Tibial nerve (tissue), 4 donors: ENCODE results near the gene DIMT1. TPM values are rescaled to one million over a fixed set of nuclear protein-coding genes. Genes with fewer than 3 reads are reported as not detected.
A peak's percentile ranks its signal among the peaks of the same experiment; 100 is the strongest.

Source experiments
- DNase-seq, 2 donors: peaks; one replicate each; pipeline ENCODE4 v3.0.0-alpha.2; 2019; ENCODE audit warnings: low spot score in 2 of 2
- H3K27ac ChIP-seq, 4 donors: fragments of 200-600 bp; sonication (generic) in 3 of 4; one replicate each; pipeline ENCODE4 v1.5.1; 2017 to 2019; ENCODE audit warnings: mild to moderate bottlenecking in 1 of 4
- H3K27me3 ChIP-seq, 2 donors: fragments of 200-600 bp; sonication (generic) in 1 of 2; one replicate each; pipeline versions ENCODE4 v1.5.1 to v1.6.0; 2017 to 2019
- H3K36me3 ChIP-seq, 3 donors: fragments of 200-600 bp; sonication (generic); one replicate each; pipeline ENCODE4 v1.5.1; 2018 to 2019
- H3K4me1 ChIP-seq, 4 donors: fragments of 200-600 bp; sonication (generic) in 3 of 4; one replicate each; pipeline ENCODE4 v1.5.1; 2017 to 2019
- H3K4me3 ChIP-seq, 4 donors: fragments of 200-600 bp; sonication (generic) in 3 of 4; one replicate each; pipeline ENCODE4 v1.5.1; 2017 to 2019; ENCODE audit warnings: mild to moderate bottlenecking in 1 of 4, moderate library complexity in 1 of 4
- H3K9me3 ChIP-seq, 4 donors: fragments of 200-600 bp; sonication (generic) in 3 of 4; one replicate each; pipeline ENCODE4 v1.5.1; 2017 to 2019
- CTCF ChIP-seq, 5 experiments: fragments of 200-600 bp in 3 of 5; fragments of 450-650 bp in 2 of 5; sonication (generic) in 3 of 5; IDR thresholded peaks; one replicate each; pipeline ENCODE4 v1.5.1; 2016 to 2019; ENCODE audit warnings: antibody characterized with exemption in 5 of 5, mild to moderate bottlenecking in 3 of 5, moderate library complexity in 2 of 5
- EP300 ChIP-seq, 2 donors: sonication (generic); formaldehyde crosslinking; IDR thresholded peaks; one replicate each; pipeline ENCODE4 v1.6.1; 2017; ENCODE audit warnings: antibody characterized with exemption in 2 of 2, mild to moderate bottlenecking in 1 of 2
- POLR2A ChIP-seq, 2 donors: fragments of 450-650 bp; IDR thresholded peaks; one replicate each; pipeline ENCODE4 v1.6.1; 2017; ENCODE audit warnings: antibody characterized with exemption in 2 of 2, mild to moderate bottlenecking in 2 of 2, moderate library complexity in 2 of 2
- WGBS, 2 donors: methylation state at CpG; one replicate each; pipeline ENCODE4 v1.1.5; 2018; 5-methylcytosine and 5-hydroxymethylcytosine counted together
- total RNA-seq, 4 donors: library from RNA; depleted of rRNA; stranded (reverse); fragments of >200 nt; gene quantifications; one replicate each; pipeline ENCODE4 v1.1.0, GENCODE V29; 2016

DIMT1 gene
- total RNA-seq, 4 donors from 2014 or later: 16.2 to 22.2 (median 17.5) TPM

- H3K4me3 ChIP-seq: peak overlapping the region in 3 of 4 donors; percentile 89 to 96 (median 91)
- H3K36me3 ChIP-seq: no peaks in the 10 kb centered on the region
- no peak for DNase-seq
- 55 to 67% methylated on average over 3 of the region's 3 CpGs for WGBS, 2 donors
- H3K27me3 ChIP-seq: no peaks in the 10 kb centered on the region
- TF ChIP-seq EP300 (IDR thresholded peaks at IDR 0.05) (no peak), POLR2A (IDR thresholded peaks at IDR 0.05) (no peak), CTCF (IDR thresholded peaks at IDR 0.05) (no peak)
- no peaks in the 10 kb centered on the region for H3K9me3 ChIP-seq
- no peak overlapping the region for H3K27ac ChIP-seq
- peaks cover 0 to 24% (median 7%) of the 10 kb centered on the region in 4 donors for H3K4me1 ChIP-seq
Observed at GRCh38 chr5:62413711-62414110, 10.0 kb upstream of the DIMT1 start.

DNA sequence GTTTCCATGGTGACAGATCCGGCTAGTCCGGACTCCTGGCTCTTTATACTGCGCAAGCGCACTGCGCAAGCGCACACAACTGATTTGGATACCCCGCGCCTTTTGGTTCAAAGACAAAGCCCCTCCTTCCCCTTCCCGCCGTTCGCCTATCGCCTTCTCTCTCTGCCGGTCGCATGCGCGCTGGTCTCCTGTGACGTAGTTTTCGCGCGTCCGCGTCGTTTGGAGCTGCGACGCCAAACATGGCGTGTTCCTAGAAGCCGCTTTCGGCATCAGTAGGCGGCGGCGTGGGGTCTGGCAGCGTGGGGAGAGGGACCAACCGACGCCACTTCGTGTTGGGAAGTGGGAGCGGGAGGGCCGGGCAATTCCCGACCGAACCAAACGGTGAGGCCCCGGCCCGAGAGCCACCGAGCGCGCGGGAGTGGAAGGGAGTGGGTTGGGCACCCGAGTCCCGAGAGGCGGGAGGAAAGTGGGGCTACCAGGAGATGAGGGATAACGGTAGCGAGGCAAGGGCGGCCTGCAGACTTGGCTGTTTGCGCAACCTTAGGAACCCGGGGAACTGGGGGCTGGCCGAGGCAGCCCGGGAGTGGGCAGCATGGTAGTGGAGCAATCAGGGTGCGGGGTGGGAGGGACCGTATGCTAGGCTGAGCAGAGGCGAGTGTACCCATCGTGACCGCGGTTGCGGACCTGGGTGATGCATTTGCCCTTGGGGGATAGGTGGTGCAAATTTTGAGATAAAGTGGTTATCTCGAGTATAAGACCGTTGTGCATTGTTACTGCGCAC is 9.0 kb upstream of the DIMT1 start, which contains the start of gene IPO11:
IPO11 (plus strand) TSS at position 215 of the 781 bp plus-strand sequence. CDS start 24,517 bp downstream, outside the sequence.
- no peaks in the 10 kb centered on the region for H3K36me3 ChIP-seq

DNA sequence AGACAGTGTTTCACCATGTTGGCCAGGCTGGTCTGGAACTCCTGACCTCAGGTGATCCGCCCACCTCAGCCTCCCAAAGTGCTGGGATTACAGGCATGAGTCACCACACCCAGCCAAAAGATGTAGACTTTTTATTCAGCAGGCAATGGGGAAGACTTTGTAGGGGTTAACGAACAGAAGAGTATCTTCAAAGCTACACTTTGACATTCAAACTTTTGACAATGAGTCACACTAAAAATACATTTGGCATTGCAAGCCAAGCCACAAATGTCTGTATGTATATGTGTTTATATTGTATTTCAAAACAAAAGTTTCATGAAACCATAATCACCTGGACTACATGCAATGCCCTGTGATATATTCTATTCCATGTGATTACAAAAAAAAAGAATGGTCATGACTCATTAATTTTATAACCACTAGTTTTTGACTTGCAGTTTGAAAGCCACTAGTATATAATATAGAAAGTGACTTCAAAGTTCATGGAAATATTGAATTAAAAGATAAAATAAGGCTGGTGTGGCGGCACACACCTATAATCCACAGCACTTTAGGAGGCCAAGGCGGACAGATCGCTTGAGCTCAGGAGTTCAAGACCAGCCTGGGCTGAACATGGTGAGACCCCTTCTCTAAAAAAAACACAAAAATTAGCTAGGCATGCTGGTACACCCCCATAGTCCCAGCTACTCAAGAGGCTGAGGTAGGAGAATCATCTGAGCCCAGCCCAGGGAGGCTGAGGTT is 8.3 kb downstream of the DIMT1 start:
- H3K9me3 ChIP-seq: no peaks in the 10 kb centered on the region
- peaks cover 2 to 95% (median 4%) of the 10 kb centered on the region in 3 donors for H3K36me3 ChIP-seq
- H3K27me3 ChIP-seq: no peaks in the 10 kb centered on the region
- TF ChIP-seq POLR2A (IDR thresholded peaks at IDR 0.05) (no peak), CTCF (IDR thresholded peaks at IDR 0.05) (no peak), EP300 (IDR thresholded peaks at IDR 0.05) (no peak)
- 93 to 94% methylated on average over 5 of the region's 5 CpGs for WGBS, 2 donors
- no peak for DNase-seq
- H3K27ac ChIP-seq: no peak overlapping the region
- no peaks in the 10 kb centered on the region for H3K4me1 ChIP-seq
- H3K4me3 ChIP-seq: no peak overlapping the region

More for the DNA sequence above, 9.0 kb upstream of the DIMT1 start, which contains the start of gene IPO11:
- Histone ChIP-seq H3K27ac (peak within 1 kb of the TSS; percentile 38 to 88 (median 69)), H3K4me1 (peaks cover 0 to 24% (median 7%) of the 10 kb centered on the region in 4 donors), H3K9me3 (no peaks in the 10 kb centered on the region), H3K27me3 (no peaks in the 10 kb centered on the region), H3K4me3 (peak within 1 kb of the TSS; percentile 89 to 100 (median 94))
- TF ChIP-seq POLR2A (IDR thresholded peaks at IDR 0.05) (peak; percentile 14 to 66), EP300 (IDR thresholded peaks at IDR 0.05) (peak; percentile 96 to 99), CTCF (IDR thresholded peaks at IDR 0.05) (peak in 1 of 5 experiments; percentile 43)
- peak; percentile 95 to 98 for DNase-seq
- WGBS, 2 donors: 0% methylated on average over 57 to 61 of the region's 66 CpGs

- Histone ChIP-seq H3K4me1 (peaks cover 0 to 10% (median 0%) of the 10 kb centered on the region in 4 donors), H3K36me3 (peaks cover 0 to 78% (median 0%) of the 10 kb centered on the region in 3 donors), H3K27ac (peak overlapping the region in 2 of 4 donors; percentile 21 to 29), H3K4me3 (no peak overlapping the region), H3K9me3 (no peaks in the 10 kb centered on the region), H3K27me3 (no peaks in the 10 kb centered on the region)
- DNase-seq: no peak
- TF ChIP-seq POLR2A (IDR thresholded peaks at IDR 0.05) (no peak), EP300 (IDR thresholded peaks at IDR 0.05) (no peak), CTCF (IDR thresholded peaks at IDR 0.05) (no peak)
Observed at GRCh38 chr5:62386824-62387223, 16.9 kb downstream of the DIMT1 start.
